Gastrocnemius medialis (tissue), 4 donors: ENCODE data around the gene CLDN16. TPM values are rescaled to one million over a fixed set of nuclear protein-coding genes. Genes with fewer than 3 reads are reported as not detected.

ENCODE experiments used
- ATAC-seq, 2 donors: fragments of 150-250 bp; one replicate each; pipeline ENCODE4 v1.9.1; 2016
- DNase-seq, 2 donors: peaks; one replicate each; pipeline ENCODE4 v3.0.0-alpha.2; 2019
- H3K27ac ChIP-seq, 4 donors: fragments of 200-600 bp; sonication (generic); 1 replicate in 1 of 4; 2 replicates in 3 of 4; pipeline ENCODE4 v1.5.1; 2016 to 2018; ENCODE audit warnings: mild to moderate bottlenecking in 2 of 4, moderate library complexity in 1 of 4
- H3K27me3 ChIP-seq, 3 donors: fragments of 200-600 bp; sonication (generic) in 2 of 3; 1 replicate in 1 of 3; 2 replicates in 2 of 3; pipeline versions ENCODE4 v1.5.1 to v1.6.0; 2016 to 2019; ENCODE audit warnings: mild to moderate bottlenecking in 1 of 3, moderate library complexity in 1 of 3
- H3K36me3 ChIP-seq, 2 donors: fragments of 200-600 bp; sonication (generic) in 1 of 2; one replicate each; pipeline ENCODE4 v1.5.1; 2017 to 2018
- H3K4me1 ChIP-seq, 2 donors: fragments of 200-600 bp; sonication (generic) in 1 of 2; one replicate each; pipeline ENCODE4 v1.5.1; 2016 to 2017; ENCODE audit warnings: mild to moderate bottlenecking in 2 of 2
- H3K4me3 ChIP-seq, 4 donors: fragments of 200-600 bp; sonication (generic) in 3 of 4; 1 replicate in 1 of 4; 2 replicates in 3 of 4; pipeline ENCODE4 v1.5.1; 2016 to 2019; ENCODE audit warnings: mild to moderate bottlenecking in 2 of 4
- H3K9me3 ChIP-seq, 3 donors: fragments of 200-600 bp; sonication (generic) in 2 of 3; 1 replicate in 1 of 3; 2 replicates in 2 of 3; pipeline ENCODE4 v1.5.1; 2016 to 2019
- POLR2A ChIP-seq, 2 donors: fragments of 450-650 bp; IDR thresholded peaks; one replicate each; pipeline ENCODE4 v1.6.1; 2017; ENCODE audit warnings: antibody characterized with exemption in 2 of 2, mild to moderate bottlenecking in 2 of 2, moderate library complexity in 2 of 2
- in situ Hi-C, 4 donors: fragments of 200-750 bp; cut with MboI; loops; one replicate each; pipeline versions ENCODE4 v1.15.0 to v1.8.0; 2017; ENCODE audit warnings: low sequenced_read_pairs in 4 of 4
- intact Hi-C: fragments of 100-400 bp; cut with DNase I; formaldehyde crosslinking; loops from one replicate; pipeline ENCODE4 v1.15.1; 2023; ENCODE audit warnings: low total_unique reads
- total RNA-seq, 4 donors: library from RNA; depleted of rRNA; stranded (reverse); fragments of >200 nt; gene quantifications; one replicate each; pipeline versions ENCODE4 v1.1.0 to v1.2.3, GENCODE V29; 2016
- TF ChIP-seq, protein P1 (sequence below), 5 experiments: fragments of 450-650 bp in 3 of 5; fragments of 200-600 bp in 2 of 5; sonication (generic) in 2 of 5; IDR thresholded peaks in 4 of 5; conservative IDR thresholded peaks in 1 of 5; 1 replicate in 4 of 5; 2 replicates in 1 of 5; pipeline ENCODE4 v1.5.1; 2016 to 2019; ENCODE audit warnings: antibody characterized with exemption in 5 of 5, mild to moderate bottlenecking in 3 of 5, moderate library complexity in 3 of 5

The CLDN16 gene
- total RNA-seq, 4 donors from 2014 or later, result not detected

DNA sequence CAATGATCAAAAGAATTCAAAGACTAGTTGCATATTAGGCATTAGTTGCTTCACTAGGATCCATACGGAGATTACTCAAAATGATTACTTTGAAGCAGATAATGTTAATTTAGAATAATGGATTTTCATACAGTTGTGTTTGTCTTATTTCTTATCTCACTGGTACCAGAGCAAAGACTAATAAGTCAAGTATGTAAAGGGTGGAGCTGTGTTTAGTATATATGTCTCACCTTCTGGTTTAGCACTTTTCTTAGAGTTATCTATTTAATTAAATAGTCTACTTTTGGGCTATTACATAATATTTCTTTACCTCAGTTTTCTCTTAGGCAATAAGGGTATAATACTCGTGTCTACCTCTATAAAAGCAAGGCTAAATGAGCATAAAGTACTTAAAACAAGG lies 42.9 kb downstream of the CLDN16 start:
- Histone ChIP-seq H3K9me3 (no peaks in the 10 kb centered on the region), H3K4me1 (no peaks in the 10 kb centered on the region), H3K27me3 (no peaks in the 10 kb centered on the region), H3K36me3 (no peaks in the 10 kb centered on the region), H3K4me3 (no peak overlapping the region), H3K27ac (no peak overlapping the region)
- ATAC-seq (no peak), DNase-seq (no peak)
- in situ Hi-C loops, result no loop called here
- TF ChIP-seq, protein P1, sequence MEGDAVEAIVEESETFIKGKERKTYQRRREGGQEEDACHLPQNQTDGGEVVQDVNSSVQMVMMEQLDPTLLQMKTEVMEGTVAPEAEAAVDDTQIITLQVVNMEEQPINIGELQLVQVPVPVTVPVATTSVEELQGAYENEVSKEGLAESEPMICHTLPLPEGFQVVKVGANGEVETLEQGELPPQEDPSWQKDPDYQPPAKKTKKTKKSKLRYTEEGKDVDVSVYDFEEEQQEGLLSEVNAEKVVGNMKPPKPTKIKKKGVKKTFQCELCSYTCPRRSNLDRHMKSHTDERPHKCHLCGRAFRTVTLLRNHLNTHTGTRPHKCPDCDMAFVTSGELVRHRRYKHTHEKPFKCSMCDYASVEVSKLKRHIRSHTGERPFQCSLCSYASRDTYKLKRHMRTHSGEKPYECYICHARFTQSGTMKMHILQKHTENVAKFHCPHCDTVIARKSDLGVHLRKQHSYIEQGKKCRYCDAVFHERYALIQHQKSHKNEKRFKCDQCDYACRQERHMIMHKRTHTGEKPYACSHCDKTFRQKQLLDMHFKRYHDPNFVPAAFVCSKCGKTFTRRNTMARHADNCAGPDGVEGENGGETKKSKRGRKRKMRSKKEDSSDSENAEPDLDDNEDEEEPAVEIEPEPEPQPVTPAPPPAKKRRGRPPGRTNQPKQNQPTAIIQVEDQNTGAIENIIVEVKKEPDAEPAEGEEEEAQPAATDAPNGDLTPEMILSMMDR (IDR thresholded peaks at IDR 0.05 in 4 of 5, conservative IDR thresholded peaks at IDR 0.05 in 1 of 5), result no peak
- TF ChIP-seq POLR2A (IDR thresholded peaks at IDR 0.05), result no peak
- intact Hi-C loops, result no loop called here

DNA sequence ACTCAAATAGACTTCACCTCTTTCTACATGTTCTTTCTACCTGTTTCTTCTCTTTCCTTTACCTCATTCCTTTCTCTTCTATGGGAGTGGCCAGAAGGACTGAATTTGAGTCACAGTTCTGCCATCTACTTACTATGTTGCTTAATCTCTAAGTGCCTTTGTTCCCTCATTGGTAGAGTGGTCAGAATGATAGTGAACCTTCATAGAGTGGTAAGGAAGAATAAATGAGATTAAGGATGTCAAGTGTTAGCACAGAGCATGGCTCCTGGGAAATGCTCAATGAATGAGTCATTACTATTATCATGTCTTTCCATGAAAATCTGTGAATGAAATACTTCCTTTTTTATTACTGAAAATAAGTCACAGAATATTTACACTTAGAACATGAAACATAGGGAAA lies 44.3 kb downstream of the CLDN16 start:
- DNase-seq, result no peak
- no peak overlapping the region for H3K4me3 ChIP-seq
- no peak for ATAC-seq
- TF ChIP-seq, protein P1 (IDR thresholded peaks at IDR 0.05 in 4 of 5, conservative IDR thresholded peaks at IDR 0.05 in 1 of 5), result no peak
- no peak for TF ChIP-seq POLR2A (IDR thresholded peaks at IDR 0.05)
- H3K9me3 ChIP-seq, result no peaks in the 10 kb centered on the region
- no peaks in the 10 kb centered on the region for H3K27me3 ChIP-seq
- in situ Hi-C loops (no loop called here), intact Hi-C loops (no loop called here)
- H3K36me3 ChIP-seq, result no peaks in the 10 kb centered on the region
- H3K27ac ChIP-seq, result no peak overlapping the region
- H3K4me1 ChIP-seq, result no peaks in the 10 kb centered on the region

DNA sequence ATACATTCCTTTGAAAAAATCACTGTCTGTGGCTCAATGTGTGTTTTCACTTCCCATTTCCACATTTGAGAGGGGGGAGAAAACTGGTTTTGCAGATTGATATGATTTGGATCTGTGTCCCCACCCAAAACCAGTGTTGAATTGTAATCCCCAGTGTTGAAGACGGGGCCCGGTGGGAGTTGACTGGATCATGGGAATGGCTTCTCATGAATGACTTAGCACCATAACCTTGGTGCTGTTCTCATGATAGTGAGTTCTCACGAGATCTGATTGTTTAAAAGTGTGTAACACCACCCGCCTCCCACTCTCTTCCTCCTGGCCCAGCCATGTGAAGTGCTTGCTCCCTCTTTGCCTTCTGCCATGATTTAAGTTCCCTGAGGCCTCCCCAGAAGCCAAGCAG lies 45.7 kb downstream of the CLDN16 start:
- H3K9me3 ChIP-seq, result no peaks in the 10 kb centered on the region
- no peak for ATAC-seq
- in situ Hi-C loops (no loop called here), intact Hi-C loops (no loop called here)
- no peak overlapping the region for H3K27ac ChIP-seq
- no peaks in the 10 kb centered on the region for H3K27me3 ChIP-seq
- H3K4me3 ChIP-seq, result no peak overlapping the region
- TF ChIP-seq, protein P1 (IDR thresholded peaks at IDR 0.05 in 4 of 5, conservative IDR thresholded peaks at IDR 0.05 in 1 of 5), result no peak
- no peak for TF ChIP-seq POLR2A (IDR thresholded peaks at IDR 0.05)
- no peaks in the 10 kb centered on the region for H3K4me1 ChIP-seq
- no peak for DNase-seq
- no peaks in the 10 kb centered on the region for H3K36me3 ChIP-seq

DNA sequence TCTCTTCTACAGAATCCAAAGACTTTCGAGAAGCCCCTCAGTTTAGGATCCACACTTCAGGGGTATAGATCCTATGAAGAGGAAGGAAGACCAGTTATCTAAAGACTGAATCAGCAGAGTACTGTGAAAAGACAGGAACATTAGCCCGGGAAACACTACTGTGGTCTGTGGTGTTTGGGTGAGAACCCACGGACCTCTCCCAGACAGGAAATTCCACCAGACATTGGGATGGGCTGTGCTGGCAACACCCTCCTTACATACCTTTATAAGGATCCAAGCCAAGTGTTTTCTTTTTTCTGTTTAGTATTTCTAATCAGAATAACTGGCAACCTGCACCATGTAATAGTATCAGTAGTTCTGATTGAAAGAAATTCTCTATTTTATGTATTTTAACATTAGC lies 47.7 kb downstream of the CLDN16 start:
- no peak overlapping the region for H3K4me3 ChIP-seq

DNA sequence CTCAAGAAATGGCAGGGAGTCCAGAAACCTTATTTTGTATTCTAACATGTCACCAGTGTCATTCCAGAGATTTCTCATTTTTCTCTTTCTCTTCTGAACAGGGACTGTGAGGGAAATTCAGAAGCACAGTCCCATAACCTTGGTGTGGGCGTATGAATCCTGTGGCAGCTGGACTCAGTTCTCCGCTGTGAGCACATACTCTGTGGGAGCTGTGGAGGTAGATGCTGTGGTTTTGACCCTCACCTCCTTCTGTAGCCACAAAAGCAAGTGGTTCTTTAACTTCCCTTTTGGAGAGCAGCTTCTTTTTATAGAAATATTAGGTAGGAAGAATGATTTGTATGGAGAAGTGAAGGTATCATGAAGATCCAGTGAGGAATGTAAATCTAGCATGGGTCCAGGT lies 48.4 kb downstream of the CLDN16 start:
- no peak overlapping the region for H3K4me3 ChIP-seq
- in situ Hi-C loops, result no loop called here
- no peak for DNase-seq
- no peaks in the 10 kb centered on the region for H3K4me1 ChIP-seq
- no peak for TF ChIP-seq POLR2A (IDR thresholded peaks at IDR 0.05)
- TF ChIP-seq, protein P1 (IDR thresholded peaks at IDR 0.05 in 4 of 5, conservative IDR thresholded peaks at IDR 0.05 in 1 of 5), result no peak
- no peaks in the 10 kb centered on the region for H3K27me3 ChIP-seq
- intact Hi-C loops, result no loop called here
- H3K9me3 ChIP-seq, result no peaks in the 10 kb centered on the region
- no peak overlapping the region for H3K27ac ChIP-seq
- ATAC-seq, result no peak
- H3K36me3 ChIP-seq, result no peaks in the 10 kb centered on the region

More for the DNA sequence above, 47.7 kb downstream of the CLDN16 start:
- H3K27ac ChIP-seq, result no peak overlapping the region
- no peaks in the 10 kb centered on the region for H3K36me3 ChIP-seq
- no peak for DNase-seq
- ATAC-seq, result no peak
- TF ChIP-seq, protein P1 (IDR thresholded peaks at IDR 0.05 in 4 of 5, conservative IDR thresholded peaks at IDR 0.05 in 1 of 5), result no peak
- no peak for TF ChIP-seq POLR2A (IDR thresholded peaks at IDR 0.05)
- no peaks in the 10 kb centered on the region for H3K4me1 ChIP-seq
- in situ Hi-C loops (no loop called here), intact Hi-C loops (no loop called here)
- H3K27me3 ChIP-seq, result no peaks in the 10 kb centered on the region
- H3K9me3 ChIP-seq, result no peaks in the 10 kb centered on the region
